H9 (cell line): ENCODE measurements around the gene ZIC4. TPM values are rescaled to one million over a fixed set of nuclear protein-coding genes. Genes with fewer than 3 reads are reported as not detected.

Experiments used
- DNase-seq: peaks from one replicate; pipeline ENCODE4 v3.0.0-alpha.2; 2017
- H2AFZ ChIP-seq: one replicate; pipeline ENCODE4 v1.6.1; 2013; ENCODE audit warnings: mild to moderate bottlenecking, low read length, control low read depth, moderate library complexity
- H2AK5ac ChIP-seq: 2 replicates; pipeline ENCODE4 v1.6.1; 2013; ENCODE audit warnings: low read length, control low read depth, mixed read lengths; ENCODE audit not compliant: insufficient read length
- H2BK120ac ChIP-seq: one replicate; pipeline ENCODE4 v1.6.1; 2013; ENCODE audit warnings: low read depth, mild to moderate bottlenecking, low read length, control low read depth, inconsistent platforms; ENCODE audit not compliant: poor library complexity, severe bottlenecking
- H2BK12ac ChIP-seq: 2 replicates; pipeline ENCODE4 v1.6.1; 2013; ENCODE audit warnings: low read length, control low read depth, mixed read lengths, low read depth; ENCODE audit not compliant: insufficient read length
- H2BK15ac ChIP-seq: 2 replicates; pipeline ENCODE4 v1.6.1; 2013; ENCODE audit warnings: low read depth, low read length, control low read depth
- H2BK20ac ChIP-seq: one replicate; pipeline ENCODE4 v1.6.1; 2013; ENCODE audit warnings: low read depth, mild to moderate bottlenecking, low read length, control low read depth, inconsistent platforms; ENCODE audit not compliant: poor library complexity, severe bottlenecking
- H2BK5ac ChIP-seq: 2 replicates; pipeline ENCODE4 v1.6.1; 2013; ENCODE audit warnings: low read length, control low read depth, mixed read lengths; ENCODE audit not compliant: insufficient read length
- H3K14ac ChIP-seq: 2 replicates; pipeline ENCODE4 v1.6.1; 2013; ENCODE audit warnings: low read length, control low read depth; ENCODE audit not compliant: insufficient read depth
- H3K18ac ChIP-seq: 2 replicates; pipeline ENCODE4 v1.6.1; 2013; ENCODE audit warnings: low read depth, mild to moderate bottlenecking, mixed read lengths, low read length, control low read depth; ENCODE audit not compliant: insufficient read length
- H3K23ac ChIP-seq: 2 replicates; pipeline ENCODE4 v1.6.1; 2013; ENCODE audit warnings: low read length, control low read depth, mixed read lengths, low read depth; ENCODE audit not compliant: insufficient read length
- H3K23me2 ChIP-seq: 2 replicates; pipeline ENCODE4 v1.6.1; 2013; ENCODE audit warnings: low read depth, mild to moderate bottlenecking, mixed read lengths, low read length, control low read depth; ENCODE audit not compliant: insufficient read length, poor library complexity, severe bottlenecking
- H3K27ac ChIP-seq: 2 replicates; pipeline ENCODE4 v1.5.1; 2013; ENCODE audit warnings: low read length, control low read depth, mixed read lengths, low read depth; ENCODE audit not compliant: insufficient read length
- H3K27me3 ChIP-seq: 2 replicates; pipeline ENCODE4 v1.6.1; 2013; ENCODE audit warnings: low read length, control low read depth, inconsistent platforms; ENCODE audit not compliant: insufficient read depth
- H3K4ac ChIP-seq: 2 replicates; pipeline ENCODE4 v1.6.1; 2013; ENCODE audit warnings: low read depth, mild to moderate bottlenecking, control low read depth, inconsistent platforms, low read length, moderate library complexity
- H3K4me1 ChIP-seq: 2 replicates; pipeline ENCODE4 v1.6.1; 2013; ENCODE audit warnings: low read length, control low read depth, inconsistent platforms; ENCODE audit not compliant: insufficient read depth
- H3K4me2 ChIP-seq: 2 replicates; pipeline ENCODE4 v1.6.1; 2013; ENCODE audit warnings: low read length, control low read depth, mixed read lengths; ENCODE audit not compliant: insufficient read length, insufficient read depth
- H3K56ac ChIP-seq: 2 replicates; pipeline ENCODE4 v1.6.1; 2013; ENCODE audit warnings: low read depth, mild to moderate bottlenecking, mixed read lengths, low read length, control low read depth; ENCODE audit not compliant: insufficient read length
- H3K79me1 ChIP-seq: 2 replicates; pipeline ENCODE4 v1.6.1; 2013; ENCODE audit warnings: low read depth, mild to moderate bottlenecking, moderate library complexity, low read length, control low read depth, inconsistent platforms; ENCODE audit not compliant: insufficient read depth, poor library complexity, severe bottlenecking
- H3K79me2 ChIP-seq: 2 replicates; pipeline ENCODE4 v1.6.1; 2013; ENCODE audit warnings: low read length, control low read depth, inconsistent platforms; ENCODE audit not compliant: insufficient read depth
- H3K9ac ChIP-seq: 2 replicates; pipeline ENCODE4 v1.6.1; 2013; ENCODE audit warnings: low read length, control low read depth, mixed read lengths; ENCODE audit not compliant: insufficient read length; ENCODE audit errors: extremely low read depth
- H3K9me3 ChIP-seq: one replicate; pipeline ENCODE4 v1.6.1; 2013; ENCODE audit warnings: low read depth, low read length, inconsistent platforms; ENCODE audit not compliant: control insufficient read depth
- H3T11ph ChIP-seq: one replicate; pipeline ENCODE4 v1.6.1; 2013; ENCODE audit warnings: mild to moderate bottlenecking, low read length, control low read depth, inconsistent platforms
- H4K20me1 ChIP-seq: one replicate; pipeline ENCODE4 v1.6.1; 2013; ENCODE audit not compliant: control insufficient read depth, insufficient read length, insufficient read depth
- H4K5ac ChIP-seq: 2 replicates; pipeline ENCODE4 v1.6.1; 2013; ENCODE audit warnings: low read depth, mild to moderate bottlenecking, mixed read lengths, low read length, control low read depth; ENCODE audit not compliant: insufficient read length
- H4K8ac ChIP-seq: replicated peaks from 2 replicates; pipeline ENCODE4 v1.6.1; 2013; ENCODE audit warnings: low read length, control low read depth, mixed read lengths, low read depth; ENCODE audit not compliant: insufficient read length
- H4K91ac ChIP-seq: 2 replicates; pipeline ENCODE4 v1.6.1; 2013; ENCODE audit warnings: low read depth, mild to moderate bottlenecking, moderate library complexity, mixed read lengths, low read length, control low read depth; ENCODE audit not compliant: insufficient read length
- H3K27ac Mint-ChIP-seq, 3 experiments: 2 replicates in 2 of 3; 3 replicates in 1 of 3; pipeline ENCODE4 v1.8.0; 2020 to 2021; ENCODE audit warnings: mixed read lengths in 3 of 3, mild to moderate bottlenecking in 1 of 3, moderate library complexity in 1 of 3
- H3K27me3 Mint-ChIP-seq: 2 replicates; pipeline ENCODE4 v1.8.0; 2021; ENCODE audit warnings: low read depth, mild to moderate bottlenecking, moderate library complexity, mixed read lengths
- H3K36me3 Mint-ChIP-seq, 3 experiments: 2 replicates in 2 of 3; 3 replicates in 1 of 3; pipeline ENCODE4 v1.8.0; 2020 to 2021; ENCODE audit warnings: low read depth in 3 of 3, mixed read lengths in 3 of 3; ENCODE audit not compliant: insufficient read depth in 1 of 3
- H3K4me1 Mint-ChIP-seq, 2 experiments: 2 replicates each; pipeline ENCODE4 v1.8.0; 2020; ENCODE audit warnings: mixed read lengths in 2 of 2
- H3K4me3 Mint-ChIP-seq, 2 experiments: 2 replicates in 1 of 2; 3 replicates in 1 of 2; pipeline ENCODE4 v1.8.0; 2020 to 2021; ENCODE audit warnings: mild to moderate bottlenecking in 2 of 2, mixed read lengths in 2 of 2, moderate library complexity in 1 of 2
- H3K9me3 Mint-ChIP-seq, 2 experiments: 2 replicates in 1 of 2; 3 replicates in 1 of 2; pipeline ENCODE4 v1.8.0; 2020; ENCODE audit warnings: mild to moderate bottlenecking in 2 of 2, mixed read lengths in 2 of 2, moderate library complexity in 1 of 2
- WGBS: extraction: QIAGEN DNeasy Blood & Tissue Kit; methylation state at CpG from one replicate; pipeline ENCODE4 v1.1.7; 2013; ENCODE audit warnings: missing lambda C conversion rate, low lambda C conversion rate, mixed read lengths; ENCODE audit not compliant: insufficient read length; ENCODE audit errors: extremely low coverage; 5-methylcytosine and 5-hydroxymethylcytosine counted together
- total RNA-seq: library from RNA; stranded (reverse); gene quantifications from 2 replicates; pipeline ENCODE4 v1.2.1, GENCODE V29; 2021
- TF ChIP-seq, protein P1 (sequence below): fragments of 200-600 bp; sonication (generic); conservative IDR thresholded peaks from 3 replicates; pipeline ENCODE4 v1.8.0; 2021; ENCODE audit warnings: antibody characterized with exemption, mild to moderate bottlenecking

Gene ZIC4
- total RNA-seq, 1 experiment from 2014 or later, result not detected

DNA sequence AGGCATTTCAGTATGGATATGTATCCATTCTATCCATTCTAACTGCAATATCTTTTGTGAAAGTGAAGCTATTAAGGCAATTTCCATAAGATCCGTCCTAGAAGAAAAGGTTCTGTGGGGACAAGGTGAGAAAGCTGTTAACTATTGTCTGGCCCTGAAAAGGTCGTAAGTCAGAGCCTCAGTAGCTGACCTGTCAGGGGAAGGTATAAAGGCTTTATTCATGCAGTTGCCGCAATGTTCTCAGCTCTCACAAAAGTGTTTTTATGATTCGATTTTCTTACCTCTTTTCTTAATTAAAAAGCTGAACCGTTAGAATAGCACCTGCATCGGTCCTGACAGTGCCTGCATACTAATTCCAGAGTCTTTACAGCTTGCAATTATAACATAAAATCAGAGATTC is 24.7 kb downstream of the ZIC4 start:
- no peak overlapping the region for H3K14ac ChIP-seq
- H3K23ac ChIP-seq, result no peak overlapping the region
- WGBS, result no CpG with 5 or more reads among the region's 6 CpGs
- no peak overlapping the region for H3K18ac ChIP-seq
- H3K27ac ChIP-seq, result no peak overlapping the region
- no peak overlapping the region for H4K91ac ChIP-seq
- H3K4me2 ChIP-seq, result no peak overlapping the region
- H3K27ac Mint-ChIP-seq, result peak overlapping the region in 1 of 3 experiments; percentile 55; a peak in 1 of 7 replicates
- no peak overlapping the region for H2BK120ac ChIP-seq
- H3K27me3 Mint-ChIP-seq, result peaks cover 97% of the 10 kb centered on the region
- H3K36me3 Mint-ChIP-seq, result no peaks in the 10 kb centered on the region; a peak in 2 of 7 replicates
- H4K5ac ChIP-seq, result no peak overlapping the region
- H3K79me2 ChIP-seq, result no peaks in the 10 kb centered on the region
- no peak overlapping the region for H2BK20ac ChIP-seq
- H3K27me3 ChIP-seq, result peaks cover 53% of the 10 kb centered on the region
- no peaks in the 10 kb centered on the region for H4K20me1 ChIP-seq
- H3T11ph ChIP-seq, result no peak overlapping the region
- H2BK15ac ChIP-seq, result no peak overlapping the region
- H2AFZ ChIP-seq, result no peak overlapping the region
- TF ChIP-seq, protein P1, sequence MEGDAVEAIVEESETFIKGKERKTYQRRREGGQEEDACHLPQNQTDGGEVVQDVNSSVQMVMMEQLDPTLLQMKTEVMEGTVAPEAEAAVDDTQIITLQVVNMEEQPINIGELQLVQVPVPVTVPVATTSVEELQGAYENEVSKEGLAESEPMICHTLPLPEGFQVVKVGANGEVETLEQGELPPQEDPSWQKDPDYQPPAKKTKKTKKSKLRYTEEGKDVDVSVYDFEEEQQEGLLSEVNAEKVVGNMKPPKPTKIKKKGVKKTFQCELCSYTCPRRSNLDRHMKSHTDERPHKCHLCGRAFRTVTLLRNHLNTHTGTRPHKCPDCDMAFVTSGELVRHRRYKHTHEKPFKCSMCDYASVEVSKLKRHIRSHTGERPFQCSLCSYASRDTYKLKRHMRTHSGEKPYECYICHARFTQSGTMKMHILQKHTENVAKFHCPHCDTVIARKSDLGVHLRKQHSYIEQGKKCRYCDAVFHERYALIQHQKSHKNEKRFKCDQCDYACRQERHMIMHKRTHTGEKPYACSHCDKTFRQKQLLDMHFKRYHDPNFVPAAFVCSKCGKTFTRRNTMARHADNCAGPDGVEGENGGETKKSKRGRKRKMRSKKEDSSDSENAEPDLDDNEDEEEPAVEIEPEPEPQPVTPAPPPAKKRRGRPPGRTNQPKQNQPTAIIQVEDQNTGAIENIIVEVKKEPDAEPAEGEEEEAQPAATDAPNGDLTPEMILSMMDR, result no peak
- no peak overlapping the region for H3K56ac ChIP-seq
- no peaks in the 10 kb centered on the region for H3K9me3 ChIP-seq
- no peak overlapping the region for H3K9ac ChIP-seq
- H3K4me3 Mint-ChIP-seq, result peak overlapping the region in 1 of 2 experiments; percentile 38; a peak in 1 of 5 replicates
- H4K8ac ChIP-seq, result no peak overlapping the region
- H3K79me1 ChIP-seq, result no peaks in the 10 kb centered on the region
- no peak overlapping the region for H2BK12ac ChIP-seq
- H2BK5ac ChIP-seq, result no peak overlapping the region
- DNase-seq, result no peak
- H3K9me3 Mint-ChIP-seq, result peaks cover 0 to 3% of the 10 kb centered on the region in 2 experiments; a peak in 1 of 5 replicates
- H3K4ac ChIP-seq, result no peak overlapping the region
- peaks cover 69 to 89% of the 10 kb centered on the region in 2 experiments for H3K4me1 Mint-ChIP-seq
- no peak overlapping the region for H2AK5ac ChIP-seq
- H3K4me1 ChIP-seq, result peaks cover 9% of the 10 kb centered on the region; the same call in 1 of the 2 replicates
- peaks cover 13% of the 10 kb centered on the region for H3K23me2 ChIP-seq
